ENCODE results near the gene PPM1A. TPM values are rescaled to one million over a fixed set of nuclear protein-coding genes. Genes with fewer than 3 reads are reported as not detected.

Gene PPM1A
- total and polyA plus RNA-seq, 2 of the 8 experiments (the other 6 are each of a cell fraction or from before 2014, with no cell fraction given), result 14.0 to 51.2 TPM

DNA sequence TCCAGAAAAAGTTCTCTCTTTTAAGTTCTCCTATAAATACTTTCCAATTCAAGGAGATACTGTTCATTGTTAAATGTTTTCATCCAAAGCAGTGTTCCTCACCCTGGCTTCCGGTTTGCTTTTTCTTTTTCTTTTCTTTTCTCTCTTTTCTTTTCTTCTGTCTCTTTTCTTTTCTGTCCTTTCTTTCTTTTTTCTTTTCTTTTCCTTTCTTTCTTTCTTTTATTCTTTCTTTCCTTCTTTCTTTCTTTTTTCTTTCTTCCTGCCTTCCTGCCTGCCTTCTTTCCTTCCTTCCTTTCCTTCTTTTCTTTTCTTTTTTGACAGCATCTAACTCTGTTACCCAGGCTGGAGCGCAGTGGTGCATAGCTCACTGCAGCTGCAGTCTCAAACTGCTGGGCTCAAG is 75.8 kb downstream of the PPM1A start:
- H4K8ac ChIP-seq (ENCODE audit: extremely low read depth, insufficient read depth, low read length), result no peak overlapping the region
- no peak overlapping the region for H2BK5ac ChIP-seq (ENCODE audit: low read depth, low read length)
- no peak overlapping the region for H3K14ac ChIP-seq (ENCODE audit: insufficient read length)
- no peaks in the 10 kb centered on the region for H3K79me1 ChIP-seq (ENCODE audit: low read depth, low read length)
- WGBS, 2 experiments (ENCODE audit: extremely low coverage in 1 of 2, insufficient coverage in 1 of 2, insufficient read length in 1 of 2, insufficient replicate concordance in 2 of 2, low coverage in 1 of 2, low lambda C conversion rate in 2 of 2, missing lambda C conversion rate in 1 of 2), result 85% methylated on average over 2 of the region's 2 CpGs; no CpG with 5 or more reads in 1 of the 2 experiments
- no peak overlapping the region for H4K5ac ChIP-seq (ENCODE audit: insufficient read length, low read depth, low read length)
- no peak overlapping the region for H3K27ac ChIP-seq (ENCODE audit: low read depth, low read length)
- peaks cover 0 to 5% (median 1%) of the 10 kb centered on the region in 4 experiments; a peak in 3 of 7 replicates for H3K27me3 ChIP-seq (replicated peaks in 1 of 4; ENCODE audit: control insufficient read depth in 3 of 4, extremely low read depth in 1 of 4, insufficient read depth in 3 of 4, low read length in 3 of 4)
- H3K4me2 ChIP-seq (ENCODE audit: insufficient read depth in 1 of 2, low read depth in 2 of 2, low read length in 2 of 2), result no peak overlapping the region
- DNase-seq (ENCODE audit: low read depth in 1 of 2, low spot score in 2 of 2) (no peak), FAIRE-seq (no peak)
- H3K9ac ChIP-seq (replicated peaks in 1 of 4; ENCODE audit: extremely low read depth in 1 of 4, low read depth in 3 of 4, low read length in 3 of 4), result no peak overlapping the region
- H3K18ac ChIP-seq (ENCODE audit: extremely low read depth, low read length), result no peak overlapping the region
- no peak overlapping the region for H2AFZ ChIP-seq (ENCODE audit: low read length)
- H3K36me3 ChIP-seq (ENCODE audit: control insufficient read depth in 2 of 4, insufficient read depth in 4 of 4, low read length in 3 of 4), result no peaks in the 10 kb centered on the region
- no peak overlapping the region for H2AK5ac ChIP-seq (ENCODE audit: low read depth, low read length)
- H3K4ac ChIP-seq (replicated peaks; ENCODE audit: insufficient read length, low read depth, low read length), result no peak overlapping the region
- POLR2A ChIA-PET (ENCODE audit: partially characterized antibody), result interaction anchor here (1.8 kb wide), 1 partner anchor 11 kb away, joined by 5 read pairs; no protein-coding TSS in a partner anchor
- peaks cover under 1 to 2% of the 10 kb centered on the region in 2 experiments; a peak in 1 of 4 replicates for H3K9me3 ChIP-seq (ENCODE audit: insufficient read depth in 2 of 2, low read depth in 1 of 2, low read length in 1 of 2)
- H3K4me3 ChIP-seq (ENCODE audit: extremely low read depth in 1 of 4, insufficient read depth in 2 of 4, low read depth in 3 of 4, low read length in 4 of 4), result no peak overlapping the region
- no peak overlapping the region for H4K91ac ChIP-seq (replicated peaks; ENCODE audit: insufficient read length, low read length)
- H2BK12ac ChIP-seq (ENCODE audit: low read depth, low read length), result no peak overlapping the region
- TF ChIP-seq RNF2 (IDR thresholded peaks at IDR 0.05; ENCODE audit: borderline replicate concordance, low read depth, low read length, missing control alignments, poor library complexity, severe bottlenecking) (no peak), TAF1 (IDR thresholded peaks at IDR 0.05; ENCODE audit: low read depth, low read length) (no peak), CHD2 (IDR thresholded peaks at IDR 0.05; ENCODE audit: low read length) (no peak), EGR1 (IDR thresholded peaks at IDR 0.05; ENCODE audit: borderline replicate concordance, low read depth, low read length) (no peak), NANOG (IDR thresholded peaks at IDR 0.05; ENCODE audit: insufficient read depth, low read depth, low read length, poor library complexity, severe bottlenecking) (no peak), CBX5 (IDR thresholded peaks at IDR 0.05; ENCODE audit: low read depth, low read length) (no peak), BRCA1 (IDR thresholded peaks at IDR 0.05; ENCODE audit: low read depth, low read length) (no peak), BCL11A (IDR thresholded peaks at IDR 0.05; ENCODE audit: low read depth in 2 of 2, low read length in 2 of 2) (no peak)
- TF ChIP-seq, protein P1, sequence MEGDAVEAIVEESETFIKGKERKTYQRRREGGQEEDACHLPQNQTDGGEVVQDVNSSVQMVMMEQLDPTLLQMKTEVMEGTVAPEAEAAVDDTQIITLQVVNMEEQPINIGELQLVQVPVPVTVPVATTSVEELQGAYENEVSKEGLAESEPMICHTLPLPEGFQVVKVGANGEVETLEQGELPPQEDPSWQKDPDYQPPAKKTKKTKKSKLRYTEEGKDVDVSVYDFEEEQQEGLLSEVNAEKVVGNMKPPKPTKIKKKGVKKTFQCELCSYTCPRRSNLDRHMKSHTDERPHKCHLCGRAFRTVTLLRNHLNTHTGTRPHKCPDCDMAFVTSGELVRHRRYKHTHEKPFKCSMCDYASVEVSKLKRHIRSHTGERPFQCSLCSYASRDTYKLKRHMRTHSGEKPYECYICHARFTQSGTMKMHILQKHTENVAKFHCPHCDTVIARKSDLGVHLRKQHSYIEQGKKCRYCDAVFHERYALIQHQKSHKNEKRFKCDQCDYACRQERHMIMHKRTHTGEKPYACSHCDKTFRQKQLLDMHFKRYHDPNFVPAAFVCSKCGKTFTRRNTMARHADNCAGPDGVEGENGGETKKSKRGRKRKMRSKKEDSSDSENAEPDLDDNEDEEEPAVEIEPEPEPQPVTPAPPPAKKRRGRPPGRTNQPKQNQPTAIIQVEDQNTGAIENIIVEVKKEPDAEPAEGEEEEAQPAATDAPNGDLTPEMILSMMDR (IDR thresholded peaks at IDR 0.05; ENCODE audit: control extremely low read depth in 1 of 3, insufficient read depth in 1 of 3, low read depth in 1 of 3, low read length in 3 of 3), result no peak
- no peak overlapping the region for H2BK120ac ChIP-seq (replicated peaks; ENCODE audit: low read depth, low read length)
- no peak overlapping the region for H2BK15ac ChIP-seq (ENCODE audit: low read length)
- peaks cover 2% of the 10 kb centered on the region; the same call in 1 of the 2 replicates for H3K23me2 ChIP-seq (ENCODE audit: low read depth, low read length)
- peaks cover 3 to 8% (median 7%) of the 10 kb centered on the region in 4 experiments; a peak in 6 of 7 replicates for H3K4me1 ChIP-seq (replicated peaks in 1 of 4; ENCODE audit: control insufficient read depth in 3 of 4, insufficient read depth in 4 of 4, low read length in 3 of 4)
- no peak overlapping the region for H3K23ac ChIP-seq (ENCODE audit: insufficient read length)
- no peaks in the 10 kb centered on the region for H3K79me2 ChIP-seq (ENCODE audit: control insufficient read depth in 1 of 2, insufficient read depth in 2 of 2, low read length in 2 of 2)
- no peak overlapping the region for H3K56ac ChIP-seq (replicated peaks; ENCODE audit: insufficient read length, low read depth, low read length)
- no peak overlapping the region for H2BK20ac ChIP-seq (ENCODE audit: low read length)
- no peaks in the 10 kb centered on the region for H4K20me1 ChIP-seq (replicated peaks in 1 of 2; ENCODE audit: control insufficient read depth in 1 of 2, insufficient read depth in 2 of 2, low read length in 2 of 2)
- CTCF ChIA-PET (ENCODE audit: partially characterized antibody), result interaction anchor here (0.7 to 2.5 kb wide), 6 partner anchors 25 to 190 kb away, joined by 3 to 10 read pairs (median 4); no protein-coding TSS in a partner anchor

Data from H1 (cell line).